ENCODE data around the gene ADAM20. TPM values are rescaled to one million over a fixed set of nuclear protein-coding genes. Genes with fewer than 3 reads are reported as not detected.
"Not testable (repeated sequence)": the region's sequence is repeated elsewhere in the genome, so short reads cannot be mapped to it uniquely, and the experiment has no call there.

Gene ADAM20
- total and polyA plus RNA-seq, 2 donors (not counting 1 experiment from before 2014, with no cell fraction given): 0.18 to 2.7 TPM

GRCh38 chr14:70475459-70475858, 59.3 kb downstream of the ADAM20 start:
- H2AFZ ChIP-seq (ENCODE audit: insufficient read depth, low read depth, low read length, poor library complexity, severe bottlenecking); H3K27ac ChIP-seq (ENCODE audit: low read length in 2 of 2); H3K27ac Mint-ChIP-seq; CTCF ChIA-PET; H3K4me2 ChIP-seq (replicated peaks; ENCODE audit: low read depth, low read length, poor library complexity, severe bottlenecking); H3K9me3 ChIP-seq (ENCODE audit: control extremely low read depth in 1 of 3, control insufficient read depth in 2 of 3, insufficient read depth in 1 of 3, low read length in 2 of 3); ATAC-seq (ENCODE audit: low read depth); H3K4me1 Mint-ChIP-seq; DNase-seq; H3K4me3 Mint-ChIP-seq; H3K4me3 ChIP-seq (ENCODE audit: control extremely low read depth in 1 of 5, extremely low read depth in 1 of 5, insufficient read depth in 1 of 5, low read depth in 2 of 5, low read length in 4 of 5); H3K27me3 ChIP-seq (replicated peaks in 1 of 4; ENCODE audit: control extremely low read depth in 1 of 4, control insufficient read depth in 3 of 4, insufficient read depth in 4 of 4, low read length in 3 of 4); H3K4me1 ChIP-seq (ENCODE audit: control insufficient read depth in 2 of 2, insufficient read depth in 2 of 2, low read length in 2 of 2); H3K9ac ChIP-seq (ENCODE audit: low read length); H3K79me2 ChIP-seq (ENCODE audit: control insufficient read depth, insufficient read depth, low read length); intact Hi-C loops (cut with micrococcal nuclease); H4K20me1 ChIP-seq (ENCODE audit: control insufficient read depth, insufficient read depth, low read length, poor library complexity, severe bottlenecking); H3K36me3 ChIP-seq (replicated peaks in 1 of 2; ENCODE audit: control extremely low read depth in 1 of 2, control insufficient read depth in 1 of 2, extremely low read depth in 1 of 2, insufficient read depth in 2 of 2, low read length in 1 of 2); H3K27me3 Mint-ChIP-seq; H3K9me3 Mint-ChIP-seq (ENCODE audit: insufficient read depth); POLR2A ChIA-PET: not testable (repeated sequence)
- WGBS (ENCODE audit: insufficient coverage): 100% methylated on average over 8 of the region's 13 CpGs

GRCh38 chr14:70473825-70474224, 61.0 kb downstream of the ADAM20 start:
- no peak for DNase-seq
- H3K9me3 ChIP-seq (ENCODE audit: control extremely low read depth in 1 of 3, control insufficient read depth in 2 of 3, insufficient read depth in 1 of 3, low read length in 2 of 3): peaks cover 0 to 8% (median 1%) of the 10 kb centered on the region in 3 donors
- ChIA-PET CTCF (no interaction called here), POLR2A (no interaction called here)
- H3K27ac ChIP-seq (ENCODE audit: low read length in 2 of 2): no peak overlapping the region
- no peak overlapping the region for H3K4me2 ChIP-seq (replicated peaks; ENCODE audit: low read depth, low read length, poor library complexity, severe bottlenecking)
- H3K9me3 Mint-ChIP-seq (ENCODE audit: insufficient read depth): peaks cover 3% of the 10 kb centered on the region
- no peaks in the 10 kb centered on the region for H3K4me1 Mint-ChIP-seq
- TF ChIP-seq EZH2 (IDR thresholded peaks at IDR 0.05; ENCODE audit: borderline replicate concordance, insufficient read depth, low read depth, low read length, poor library complexity, severe bottlenecking): no peak
- TF ChIP-seq CTCF (IDR thresholded peaks at IDR 0.05): no peak
- H3K9ac ChIP-seq (ENCODE audit: low read length): no peak overlapping the region
- H3K27me3 Mint-ChIP-seq: no peaks in the 10 kb centered on the region
- no peaks in the 10 kb centered on the region for H4K20me1 ChIP-seq (ENCODE audit: control insufficient read depth, insufficient read depth, low read length, poor library complexity, severe bottlenecking)
- ATAC-seq (ENCODE audit: low read depth): no peak
- no peaks in the 10 kb centered on the region for H3K79me2 ChIP-seq (ENCODE audit: control insufficient read depth, insufficient read depth, low read length)
- H3K36me3 ChIP-seq (replicated peaks in 1 of 2; ENCODE audit: control extremely low read depth in 1 of 2, control insufficient read depth in 1 of 2, extremely low read depth in 1 of 2, insufficient read depth in 2 of 2, low read length in 1 of 2): no peaks in the 10 kb centered on the region
- intact Hi-C loops (cut with micrococcal nuclease): no loop called here
- no peak overlapping the region for H3K4me3 ChIP-seq (ENCODE audit: control extremely low read depth in 1 of 5, extremely low read depth in 1 of 5, insufficient read depth in 1 of 5, low read depth in 2 of 5, low read length in 4 of 5)
- H3K4me1 ChIP-seq (ENCODE audit: control insufficient read depth in 2 of 2, insufficient read depth in 2 of 2, low read length in 2 of 2): no peaks in the 10 kb centered on the region
- no peak overlapping the region for H3K4me3 Mint-ChIP-seq
- WGBS (ENCODE audit: insufficient coverage): no CpG with 5 or more reads among the region's 2 CpGs
- no peaks in the 10 kb centered on the region for H3K27me3 ChIP-seq (replicated peaks in 1 of 4; ENCODE audit: control extremely low read depth in 1 of 4, control insufficient read depth in 3 of 4, insufficient read depth in 4 of 4, low read length in 3 of 4)
- no peak overlapping the region for H3K27ac Mint-ChIP-seq
- no peak overlapping the region for H2AFZ ChIP-seq (ENCODE audit: insufficient read depth, low read depth, low read length, poor library complexity, severe bottlenecking)

Small RNA genes lying within 50 kb of the gene (small RNA-seq; reads per million reads assigned to genes)
- not detected for gene RNU6-659P (ENCODE audit: insufficient read length, low read depth, low replicate concordance)

Other genes with a start within 250 kb of the ADAM20 start
- 24.6 and 31.2 TPM in 2 replicates for gene COX16, start 175.3 kb downstream of the ADAM20 start, total RNA-seq
- 7.0 and 9.8 TPM in 2 replicates for gene COX16, start 175.3 kb downstream of the ADAM20 start, polyA plus RNA-seq
- 16.6 and 17.8 TPM in 2 replicates for gene SYNJ2BP, start 117.9 kb downstream of the ADAM20 start, total RNA-seq
- 7.5 and 8.0 TPM in 2 replicates for gene SYNJ2BP, start 117.9 kb downstream of the ADAM20 start, polyA plus RNA-seq
- gene ADAM21, start 82.8 kb downstream of the ADAM20 start, total RNA-seq: 0.24 TPM in 1 of 2 replicates, not detected in the other
- not detected in 2 replicates for gene ADAM21, start 82.8 kb downstream of the ADAM20 start, polyA plus RNA-seq
- gene MED6, start 65.7 kb upstream of the ADAM20 start, total RNA-seq: 68.3 and 71.0 TPM in 2 replicates
- 30.4 and 51.0 TPM in 2 replicates for gene MED6, start 65.7 kb upstream of the ADAM20 start, polyA plus RNA-seq
- 14.0 and 16.3 TPM in 2 replicates for gene TTC9, start 106.9 kb upstream of the ADAM20 start, total RNA-seq
- 11.5 and 15.3 TPM in 2 replicates for gene TTC9, start 106.9 kb upstream of the ADAM20 start, polyA plus RNA-seq